Mesenchymal stem cell (in vitro differentiated cells and primary cell): Measurements from ENCODE around the gene MUSTN1.

Experiments used
- DNase-seq: peaks from one replicate; pipeline ENCODE4 v3.0.0-alpha.2; 2013
- H2AFZ ChIP-seq: one replicate; pipeline ENCODE4 v1.6.1; 2013; ENCODE audit warnings: low read depth, mild to moderate bottlenecking, control low read depth, inconsistent platforms, low read length, moderate library complexity
- H2AK5ac ChIP-seq: 2 replicates; pipeline ENCODE4 v1.6.1; 2013; ENCODE audit warnings: low read length, moderate library complexity, mild to moderate bottlenecking, inconsistent platforms; ENCODE audit not compliant: severe bottlenecking
- H2BK120ac ChIP-seq: one replicate; pipeline ENCODE4 v1.6.1; 2013; ENCODE audit warnings: low read depth, mild to moderate bottlenecking, inconsistent platforms, low read length, moderate library complexity
- H2BK12ac ChIP-seq, 2 experiments: one replicate each; pipeline ENCODE4 v1.6.1; 2013; ENCODE audit warnings: inconsistent platforms in 2 of 2, low read length in 2 of 2, mild to moderate bottlenecking in 2 of 2, moderate library complexity in 2 of 2, control low read depth in 1 of 2
- H2BK15ac ChIP-seq: one replicate; pipeline ENCODE4 v1.6.1; 2013; ENCODE audit warnings: mild to moderate bottlenecking, low read depth, inconsistent platforms; ENCODE audit not compliant: poor library complexity, severe bottlenecking
- H2BK5ac ChIP-seq: 2 replicates; pipeline ENCODE4 v1.6.1; 2013; ENCODE audit warnings: low read depth, mild to moderate bottlenecking, low read length, control low read depth, inconsistent platforms; ENCODE audit not compliant: poor library complexity, severe bottlenecking
- H3K14ac ChIP-seq, 2 experiments: one replicate each; pipeline ENCODE4 v1.6.1; 2013; ENCODE audit warnings: inconsistent platforms in 2 of 2, low read length in 2 of 2, control low read depth in 1 of 2, mild to moderate bottlenecking in 1 of 2, moderate library complexity in 1 of 2
- H3K18ac ChIP-seq, 2 experiments: one replicate each; pipeline ENCODE4 v1.6.1; 2013; ENCODE audit warnings: inconsistent platforms in 2 of 2, low read length in 2 of 2, control low read depth in 1 of 2, low read depth in 1 of 2, mild to moderate bottlenecking in 1 of 2
- H3K23ac ChIP-seq, 2 experiments: one replicate each; pipeline ENCODE4 v1.6.1; 2013; ENCODE audit warnings: inconsistent platforms in 2 of 2, low read length in 2 of 2, mild to moderate bottlenecking in 2 of 2, moderate library complexity in 2 of 2, control low read depth in 1 of 2
- H3K27ac ChIP-seq: 2 replicates; pipeline ENCODE4 v1.5.1; 2013; ENCODE audit warnings: mild to moderate bottlenecking, moderate library complexity, low read length, control low read depth, inconsistent platforms; ENCODE audit not compliant: poor library complexity, severe bottlenecking
- H3K27me3 ChIP-seq, 2 experiments: 2 replicates each; pipeline versions ENCODE4 v1.6.1 to v1.7.0; 2013; ENCODE audit warnings: low read length in 2 of 2, mild to moderate bottlenecking in 2 of 2, moderate library complexity in 2 of 2, control low read depth in 1 of 2, inconsistent platforms in 1 of 2; ENCODE audit not compliant: control insufficient read depth in 1 of 2, insufficient read depth in 1 of 2
- H3K36me3 ChIP-seq, 2 experiments: 2 replicates each; pipeline versions ENCODE4 v1.6.1 to v1.7.0; 2013; ENCODE audit warnings: low read length in 2 of 2, control low read depth in 1 of 2, inconsistent platforms in 1 of 2, low read depth in 1 of 2, mild to moderate bottlenecking in 1 of 2; ENCODE audit not compliant: insufficient read depth in 2 of 2, control insufficient read depth in 1 of 2
- H3K4ac ChIP-seq, 2 experiments: one replicate each; pipeline ENCODE4 v1.6.1; 2013; ENCODE audit warnings: inconsistent platforms in 2 of 2, low read length in 2 of 2, mild to moderate bottlenecking in 2 of 2, moderate library complexity in 2 of 2, control low read depth in 1 of 2, low read depth in 1 of 2
- H3K4me1 ChIP-seq: 2 replicates; pipeline ENCODE4 v1.6.1; 2013; ENCODE audit warnings: low read depth, low read length, control low read depth; ENCODE audit not compliant: control insufficient read depth, insufficient read depth
- H3K4me2 ChIP-seq: 2 replicates; pipeline ENCODE4 v1.6.1; 2013; ENCODE audit warnings: low read length, mild to moderate bottlenecking, inconsistent platforms; ENCODE audit not compliant: poor library complexity, severe bottlenecking
- H3K4me3 ChIP-seq, 2 experiments: 2 replicates each; pipeline versions ENCODE4 v1.5.1 to v1.7.0; 2013; ENCODE audit warnings: low read length in 2 of 2, mild to moderate bottlenecking in 2 of 2, control low read depth in 1 of 2, low read depth in 1 of 2; ENCODE audit not compliant: insufficient read depth in 1 of 2
- H3K79me1 ChIP-seq: replicated peaks from 2 replicates; pipeline ENCODE4 v1.6.1; 2013; ENCODE audit warnings: mild to moderate bottlenecking, control low read depth, low read length, inconsistent platforms; ENCODE audit not compliant: poor library complexity, severe bottlenecking
- H3K9ac ChIP-seq: 2 replicates; pipeline ENCODE4 v1.7.0; 2013; ENCODE audit warnings: mild to moderate bottlenecking, low read length, moderate library complexity
- H3K9me3 ChIP-seq: 2 replicates; pipeline ENCODE4 v1.7.0; 2013; ENCODE audit warnings: mild to moderate bottlenecking, low read length; ENCODE audit not compliant: control insufficient read depth
- H4K8ac ChIP-seq: one replicate; pipeline ENCODE4 v1.6.1; 2013; ENCODE audit warnings: inconsistent platforms, mild to moderate bottlenecking, low read length, moderate library complexity
- H4K91ac ChIP-seq: one replicate; pipeline ENCODE4 v1.6.1; 2013; ENCODE audit warnings: mild to moderate bottlenecking, low read length, inconsistent platforms
- WGBS: methylation state at CpG from one replicate; pipeline ENCODE4 v1.1.7; 2013; ENCODE audit warnings: mixed read lengths; 5-methylcytosine and 5-hydroxymethylcytosine counted together

Gene MUSTN1

GRCh38 chr3:52860424-52860768, 25.6 kb upstream of the MUSTN1 start:
- H3K18ac ChIP-seq = no peak overlapping the region
- H3K9me3 ChIP-seq = no peaks in the 10 kb centered on the region
- H3K14ac ChIP-seq = no peak overlapping the region
- no peak overlapping the region for H2BK12ac ChIP-seq
- H3K23ac ChIP-seq = no peak overlapping the region
- no peak overlapping the region for H3K4ac ChIP-seq
- H3K36me3 ChIP-seq = peaks cover 0 to 10% of the 10 kb centered on the region in 2 experiments
- no peak overlapping the region for H2BK120ac ChIP-seq
- peaks cover 19% of the 10 kb centered on the region for H3K79me1 ChIP-seq
- no peak overlapping the region for H2BK5ac ChIP-seq
- no peak overlapping the region for H2BK15ac ChIP-seq
- H4K8ac ChIP-seq = no peak overlapping the region
- no peak overlapping the region for H3K4me2 ChIP-seq
- no peak overlapping the region for H4K91ac ChIP-seq
- H3K4me1 ChIP-seq = peaks cover 11% of the 10 kb centered on the region
- 88% methylated on average over 8 of the region's 8 CpGs for WGBS
- no peak overlapping the region for H3K9ac ChIP-seq
- H3K27me3 ChIP-seq = no peaks in the 10 kb centered on the region
- H2AFZ ChIP-seq = no peak overlapping the region
- DNase-seq = no peak
- no peak overlapping the region for H3K4me3 ChIP-seq
- no peak overlapping the region for H2AK5ac ChIP-seq
- H3K27ac ChIP-seq = no peak overlapping the region

DNA sequence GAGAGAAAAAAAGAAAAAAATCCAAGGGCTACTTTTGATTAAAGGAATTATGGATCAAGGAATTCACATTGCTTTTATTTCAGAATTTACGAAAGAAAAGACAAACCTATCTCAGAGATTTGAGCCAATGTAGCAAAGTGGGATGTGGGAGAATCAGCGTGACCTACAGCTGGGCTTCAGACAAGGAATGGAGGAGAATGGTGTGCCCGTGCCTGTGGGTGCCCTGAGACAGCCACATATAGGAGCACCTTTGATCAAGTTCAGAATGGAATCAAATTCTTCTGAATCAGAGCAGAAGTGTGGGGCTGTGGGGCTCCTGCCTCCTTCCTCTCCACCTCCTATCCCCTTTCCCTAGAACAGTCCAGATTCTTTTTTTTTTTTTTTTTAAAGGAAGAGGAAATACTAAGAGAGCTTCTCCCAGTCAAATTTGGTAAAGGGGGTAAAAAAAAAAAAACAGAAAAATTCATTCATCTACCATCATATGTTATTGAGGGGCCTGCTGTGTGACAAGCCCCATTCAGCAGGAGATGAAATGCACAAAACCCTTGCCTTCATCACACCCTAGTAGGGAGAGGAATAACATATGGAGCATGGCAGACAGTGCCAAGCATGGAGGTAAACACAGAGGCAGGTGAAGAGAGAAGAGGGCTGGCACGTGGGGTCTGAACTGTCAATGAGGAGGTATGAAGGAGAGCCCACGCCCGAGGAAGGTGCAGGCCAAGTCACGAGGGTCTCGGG, 25.0 kb upstream of the MUSTN1 start:
- no peak for DNase-seq

DNA sequence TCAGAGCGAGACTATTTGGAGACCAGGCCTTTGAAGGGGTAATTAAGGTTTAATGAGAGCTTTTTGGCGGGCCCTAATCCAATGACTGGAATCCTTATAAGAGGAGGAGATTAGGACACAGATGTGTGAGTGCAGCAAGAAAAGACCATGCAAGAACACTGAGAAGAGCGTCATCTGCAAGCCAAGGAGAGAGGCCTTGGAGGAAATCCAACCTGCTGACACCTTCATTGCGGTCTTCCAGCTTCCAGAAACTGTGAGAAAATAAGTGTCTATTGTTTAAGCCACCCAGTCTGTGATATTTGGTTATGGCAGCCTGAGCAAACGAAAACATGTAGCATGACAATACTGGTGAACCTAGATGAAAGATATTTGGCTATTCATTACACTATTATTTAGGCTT, 23.0 kb upstream of the MUSTN1 start:
- peaks cover 4 to 14% of the 10 kb centered on the region in 2 experiments for H3K36me3 ChIP-seq
- no peak overlapping the region for H2BK120ac ChIP-seq
- no peaks in the 10 kb centered on the region for H3K27me3 ChIP-seq
- H3K18ac ChIP-seq = no peak overlapping the region
- H3K79me1 ChIP-seq = peaks cover 20% of the 10 kb centered on the region
- H2BK15ac ChIP-seq = no peak overlapping the region
- H3K4me3 ChIP-seq = no peak overlapping the region
- H4K8ac ChIP-seq = no peak overlapping the region
- no peak overlapping the region for H3K23ac ChIP-seq
- WGBS = 96% methylated on average over 4 of the region's 5 CpGs
- no peaks in the 10 kb centered on the region for H3K9me3 ChIP-seq
- no peak overlapping the region for H3K14ac ChIP-seq
- H3K27ac ChIP-seq = no peak overlapping the region
- no peak overlapping the region for H4K91ac ChIP-seq
- no peak overlapping the region for H2AK5ac ChIP-seq
- no peak overlapping the region for H2AFZ ChIP-seq
- H3K4ac ChIP-seq = no peak overlapping the region
- H3K9ac ChIP-seq = no peak overlapping the region
- no peak overlapping the region for H2BK5ac ChIP-seq
- no peak for DNase-seq
- H3K4me1 ChIP-seq = peaks cover 11% of the 10 kb centered on the region
- no peak overlapping the region for H2BK12ac ChIP-seq
- H3K4me2 ChIP-seq = no peak overlapping the region

More for the DNA sequence above, 25.0 kb upstream of the MUSTN1 start:
- H3K27me3 ChIP-seq = no peaks in the 10 kb centered on the region
- H3K4me1 ChIP-seq = peaks cover 11% of the 10 kb centered on the region
- no peak overlapping the region for H3K23ac ChIP-seq
- H3K9me3 ChIP-seq = no peaks in the 10 kb centered on the region
- H2BK120ac ChIP-seq = no peak overlapping the region
- peaks cover under 1 to 10% of the 10 kb centered on the region in 2 experiments for H3K36me3 ChIP-seq
- WGBS = 95% methylated on average over 8 of the region's 8 CpGs
- no peak overlapping the region for H4K91ac ChIP-seq
- H2AK5ac ChIP-seq = no peak overlapping the region
- no peak overlapping the region for H3K27ac ChIP-seq
- H3K14ac ChIP-seq = no peak overlapping the region
- H3K9ac ChIP-seq = no peak overlapping the region
- H2BK5ac ChIP-seq = no peak overlapping the region
- no peak overlapping the region for H2BK15ac ChIP-seq
- H2AFZ ChIP-seq = no peak overlapping the region
- H3K18ac ChIP-seq = no peak overlapping the region
- H3K4ac ChIP-seq = no peak overlapping the region
- H4K8ac ChIP-seq = no peak overlapping the region
- no peak overlapping the region for H2BK12ac ChIP-seq
- H3K79me1 ChIP-seq = peaks cover 19% of the 10 kb centered on the region
- H3K4me2 ChIP-seq = no peak overlapping the region
- no peak overlapping the region for H3K4me3 ChIP-seq

DNA sequence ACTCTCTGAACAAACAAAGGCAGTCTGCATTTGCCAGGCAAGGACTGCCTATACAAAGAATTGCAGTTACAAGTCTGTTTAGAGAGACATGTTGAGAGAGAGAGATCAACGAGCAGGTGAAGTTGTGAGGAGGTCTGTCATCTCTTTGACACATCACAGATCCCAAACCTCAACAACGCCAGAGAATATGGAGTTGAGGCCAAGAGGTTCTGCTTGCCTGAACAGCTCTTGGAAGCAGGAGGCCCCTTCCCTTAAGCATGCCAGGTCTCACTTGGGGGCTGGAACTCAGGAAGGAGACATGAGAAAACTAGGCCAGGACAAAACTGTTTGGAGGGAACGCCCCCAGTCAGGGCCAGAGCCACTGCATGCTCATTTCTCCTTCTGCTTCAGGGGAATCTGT, 22.3 kb upstream of the MUSTN1 start:
- Histone ChIP-seq H2BK120ac (no peak overlapping the region), H4K8ac (no peak overlapping the region), H4K91ac (no peak overlapping the region), H2AK5ac (no peak overlapping the region), H2BK12ac (no peak overlapping the region), H3K79me1 (peaks cover 18% of the 10 kb centered on the region), H2BK15ac (no peak overlapping the region), H2BK5ac (no peak overlapping the region), H3K4ac (no peak overlapping the region), H3K4me1 (peaks cover 11% of the 10 kb centered on the region), H3K4me3 (no peak overlapping the region), H3K27me3 (no peaks in the 10 kb centered on the region), H3K27ac (no peak overlapping the region), H3K23ac (no peak overlapping the region), H3K18ac (no peak overlapping the region), H2AFZ (no peak overlapping the region), H3K9me3 (no peaks in the 10 kb centered on the region), H3K36me3 (peaks cover 10 to 17% of the 10 kb centered on the region in 2 experiments), H3K9ac (no peak overlapping the region), H3K4me2 (no peak overlapping the region), H3K14ac (no peak overlapping the region)
- 95% methylated on average over 2 of the region's 3 CpGs for WGBS
- DNase-seq = no peak
